ENCODE results near the gene CBX7. TPM values are rescaled to one million over a fixed set of nuclear protein-coding genes. Genes with fewer than 3 reads are reported as not detected.

The CBX7 gene
- total and polyA plus RNA-seq, 2 of the 8 experiments (the other 6 are each of a cell fraction or from before 2014, with no cell fraction given), result 6.9 to 8.7 TPM

DNA sequence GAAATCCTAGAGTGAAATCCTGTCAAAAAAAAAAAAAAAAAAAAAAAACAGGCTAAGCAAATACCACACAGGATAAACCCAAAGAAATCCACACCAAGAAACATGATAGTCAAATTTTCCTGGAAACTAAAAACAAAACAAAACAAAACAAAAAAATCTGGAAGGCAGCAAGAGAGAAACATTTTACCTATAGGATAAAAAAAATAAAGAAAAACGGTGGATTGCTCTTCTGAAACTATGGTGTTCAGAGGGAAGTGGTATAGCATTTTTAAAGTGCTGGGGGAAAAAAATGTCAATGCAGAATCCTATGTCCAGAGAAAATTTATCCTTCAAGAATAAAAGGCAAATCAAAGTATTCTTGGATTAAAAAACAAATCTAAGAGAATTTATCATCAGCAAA, 41.6 kb upstream of the CBX7 start:
- no peak overlapping the region for H3K18ac ChIP-seq (ENCODE audit: extremely low read depth, low read length)
- H3K79me1 ChIP-seq (ENCODE audit: low read depth, low read length), result no peaks in the 10 kb centered on the region
- no peak overlapping the region for H3K23ac ChIP-seq (ENCODE audit: insufficient read length)
- H3K4me1 ChIP-seq (replicated peaks in 1 of 4; ENCODE audit: control insufficient read depth in 3 of 4, insufficient read depth in 4 of 4, low read length in 3 of 4), result no peaks in the 10 kb centered on the region
- H4K91ac ChIP-seq (replicated peaks; ENCODE audit: insufficient read length, low read length), result no peak overlapping the region
- DNase-seq (ENCODE audit: low read depth in 1 of 2, low spot score in 2 of 2) (no peak), FAIRE-seq (no peak)
- H4K8ac ChIP-seq (ENCODE audit: extremely low read depth, insufficient read depth, low read length), result no peak overlapping the region
- H4K5ac ChIP-seq (ENCODE audit: insufficient read length, low read depth, low read length), result no peak overlapping the region
- H3K14ac ChIP-seq (ENCODE audit: insufficient read length), result no peak overlapping the region
- H2BK15ac ChIP-seq (ENCODE audit: low read length), result no peak overlapping the region
- no peak overlapping the region for H2BK12ac ChIP-seq (ENCODE audit: low read depth, low read length)
- H3K79me2 ChIP-seq (ENCODE audit: control insufficient read depth in 1 of 2, insufficient read depth in 2 of 2, low read length in 2 of 2), result no peaks in the 10 kb centered on the region
- H3K27me3 ChIP-seq (replicated peaks in 1 of 4; ENCODE audit: control insufficient read depth in 3 of 4, extremely low read depth in 1 of 4, insufficient read depth in 3 of 4, low read length in 3 of 4), result no peaks in the 10 kb centered on the region
- POLR2A ChIA-PET (ENCODE audit: partially characterized antibody), result no interaction called here
- H3K9ac ChIP-seq (replicated peaks in 1 of 4; ENCODE audit: extremely low read depth in 1 of 4, low read depth in 3 of 4, low read length in 3 of 4), result no peak overlapping the region
- H3K4ac ChIP-seq (replicated peaks; ENCODE audit: insufficient read length, low read depth, low read length), result no peak overlapping the region
- no peaks in the 10 kb centered on the region for H4K20me1 ChIP-seq (replicated peaks in 1 of 2; ENCODE audit: control insufficient read depth in 1 of 2, insufficient read depth in 2 of 2, low read length in 2 of 2)
- no peak overlapping the region for H3K4me2 ChIP-seq (ENCODE audit: insufficient read depth in 1 of 2, low read depth in 2 of 2, low read length in 2 of 2)
- no peak overlapping the region for H2AFZ ChIP-seq (ENCODE audit: low read length)
- H3K9me3 ChIP-seq (ENCODE audit: insufficient read depth in 2 of 2, low read depth in 1 of 2, low read length in 1 of 2), result peaks cover 8 to 13% of the 10 kb centered on the region in 2 experiments; a peak in 3 of 4 replicates
- no peak overlapping the region for H2BK120ac ChIP-seq (replicated peaks; ENCODE audit: low read depth, low read length)
- CTCF ChIA-PET (ENCODE audit: partially characterized antibody), result interaction anchor here (1.0 kb wide), 1 partner anchor 15 kb away, joined by 3 read pairs; no protein-coding TSS in a partner anchor
- no peaks in the 10 kb centered on the region for H3K36me3 ChIP-seq (ENCODE audit: control insufficient read depth in 2 of 4, insufficient read depth in 4 of 4, low read length in 3 of 4)
- H3K56ac ChIP-seq (replicated peaks; ENCODE audit: insufficient read length, low read depth, low read length), result no peak overlapping the region
- no peak overlapping the region for H3K4me3 ChIP-seq (ENCODE audit: extremely low read depth in 1 of 4, insufficient read depth in 2 of 4, low read depth in 3 of 4, low read length in 4 of 4)
- WGBS, 2 experiments (ENCODE audit: extremely low coverage in 1 of 2, insufficient coverage in 1 of 2, insufficient read length in 1 of 2, insufficient replicate concordance in 2 of 2, low coverage in 1 of 2, low lambda C conversion rate in 2 of 2, missing lambda C conversion rate in 1 of 2), result 86% methylated on average over 1 of the region's 1 CpG; no CpG with 5 or more reads in 1 of the 2 experiments
- H2BK5ac ChIP-seq (ENCODE audit: low read depth, low read length), result no peak overlapping the region
- no peak overlapping the region for H3K27ac ChIP-seq (ENCODE audit: low read depth, low read length)
- no peaks in the 10 kb centered on the region for H3K23me2 ChIP-seq (ENCODE audit: low read depth, low read length)
- no peak overlapping the region for H2BK20ac ChIP-seq (ENCODE audit: low read length)
- no peak overlapping the region for H2AK5ac ChIP-seq (ENCODE audit: low read depth, low read length)
- no peak for TF ChIP-seq CBX5 (IDR thresholded peaks at IDR 0.05; ENCODE audit: low read depth, low read length)
